Measurements from ENCODE around the gene AUNIP.

The AUNIP gene

DNA sequence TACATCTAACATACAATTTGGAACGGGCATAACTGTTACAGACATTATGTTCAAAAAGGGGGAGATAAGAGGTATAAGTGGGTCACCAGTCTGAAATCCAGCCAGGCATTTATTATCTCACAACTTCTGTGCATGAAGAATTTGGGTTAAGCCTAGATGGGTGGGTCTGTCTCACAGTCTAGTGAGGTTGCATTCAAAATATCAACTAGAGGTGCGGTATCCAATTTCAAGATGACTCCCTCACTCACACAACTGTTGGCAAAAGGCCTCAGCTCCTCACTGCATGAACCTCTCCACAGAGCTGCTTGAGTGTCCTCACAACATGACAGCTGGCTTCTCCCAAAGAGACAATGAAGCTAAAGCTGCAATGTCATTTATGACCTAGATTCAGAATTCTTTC, 4.7 kb downstream of the AUNIP start:
- H3K79me2 ChIP-seq (ENCODE audit: low read length) = peaks cover 23% of the 10 kb centered on the region

DNA sequence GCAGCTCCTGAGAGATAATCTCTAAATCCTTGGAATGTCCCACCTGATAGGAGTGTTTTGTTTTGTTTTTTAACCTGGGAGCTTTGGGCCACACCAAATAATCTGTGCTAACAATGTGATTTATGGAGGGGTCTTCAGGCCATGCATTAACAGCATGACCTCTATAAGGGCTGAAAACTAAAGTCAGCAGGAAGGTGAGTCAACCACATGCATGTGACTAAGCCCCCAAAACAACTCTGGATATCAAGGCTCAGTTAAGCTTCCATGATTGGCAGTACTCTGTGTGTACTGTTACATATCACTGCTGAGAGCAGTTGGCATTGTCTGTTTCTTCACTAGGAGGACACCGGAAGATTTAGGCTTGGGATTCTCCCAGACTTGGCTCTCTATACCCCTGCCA, 10.7 kb downstream of the AUNIP start:
- no peaks in the 10 kb centered on the region for H3K9me2 ChIP-seq (replicated peaks; ENCODE audit: insufficient read depth, low read length)
- no peak overlapping the region for H3K4me2 ChIP-seq (ENCODE audit: low read depth, low read length)
- H3K27ac ChIP-seq (ENCODE audit: low read length) = no peak overlapping the region
- H3F3A ChIP-seq (ENCODE audit: insufficient read depth, low read length) = no peaks in the 10 kb centered on the region
- no peaks in the 10 kb centered on the region for H3K9me3 ChIP-seq (replicated peaks; ENCODE audit: insufficient read depth, low read length)
- H4K20me1 ChIP-seq (ENCODE audit: insufficient read depth, low read length) = no peaks in the 10 kb centered on the region
- H2AFZ ChIP-seq (ENCODE audit: low read length) = no peak overlapping the region
- no peak for TF ChIP-seq EZH2 (optimal IDR thresholded peaks at IDR 0.05; ENCODE audit: low read depth, low read length)
- no peak for TF ChIP-seq EZH2phosphoT487 (IDR thresholded peaks at IDR 0.05; ENCODE audit: low read length)
- TF ChIP-seq, protein P1, sequence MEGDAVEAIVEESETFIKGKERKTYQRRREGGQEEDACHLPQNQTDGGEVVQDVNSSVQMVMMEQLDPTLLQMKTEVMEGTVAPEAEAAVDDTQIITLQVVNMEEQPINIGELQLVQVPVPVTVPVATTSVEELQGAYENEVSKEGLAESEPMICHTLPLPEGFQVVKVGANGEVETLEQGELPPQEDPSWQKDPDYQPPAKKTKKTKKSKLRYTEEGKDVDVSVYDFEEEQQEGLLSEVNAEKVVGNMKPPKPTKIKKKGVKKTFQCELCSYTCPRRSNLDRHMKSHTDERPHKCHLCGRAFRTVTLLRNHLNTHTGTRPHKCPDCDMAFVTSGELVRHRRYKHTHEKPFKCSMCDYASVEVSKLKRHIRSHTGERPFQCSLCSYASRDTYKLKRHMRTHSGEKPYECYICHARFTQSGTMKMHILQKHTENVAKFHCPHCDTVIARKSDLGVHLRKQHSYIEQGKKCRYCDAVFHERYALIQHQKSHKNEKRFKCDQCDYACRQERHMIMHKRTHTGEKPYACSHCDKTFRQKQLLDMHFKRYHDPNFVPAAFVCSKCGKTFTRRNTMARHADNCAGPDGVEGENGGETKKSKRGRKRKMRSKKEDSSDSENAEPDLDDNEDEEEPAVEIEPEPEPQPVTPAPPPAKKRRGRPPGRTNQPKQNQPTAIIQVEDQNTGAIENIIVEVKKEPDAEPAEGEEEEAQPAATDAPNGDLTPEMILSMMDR (IDR thresholded peaks at IDR 0.05; ENCODE audit: low read length) = no peak
- H3K79me2 ChIP-seq (ENCODE audit: low read length) = peaks cover 1% of the 10 kb centered on the region; the same call in 1 of the 2 replicates
- H3K4me3 ChIP-seq (ENCODE audit: low read length) = no peak overlapping the region
- no peak overlapping the region for H3K9ac ChIP-seq (ENCODE audit: low read length)
- H3K4me1 ChIP-seq (ENCODE audit: low read length) = no peaks in the 10 kb centered on the region
- DNase-seq = no peak
- H3K27me3 ChIP-seq (replicated peaks; ENCODE audit: insufficient read depth, low read length) = no peaks in the 10 kb centered on the region
- no peaks in the 10 kb centered on the region for H3K36me3 ChIP-seq (replicated peaks; ENCODE audit: insufficient read depth, low read length)

More for the DNA sequence above, 4.7 kb downstream of the AUNIP start:
- H3K9me3 ChIP-seq (replicated peaks; ENCODE audit: insufficient read depth, low read length) = no peaks in the 10 kb centered on the region
- no peaks in the 10 kb centered on the region for H4K20me1 ChIP-seq (ENCODE audit: insufficient read depth, low read length)
- H3K4me2 ChIP-seq (ENCODE audit: low read depth, low read length) = no peak overlapping the region
- H3K9ac ChIP-seq (ENCODE audit: low read length) = no peak overlapping the region
- no peaks in the 10 kb centered on the region for H3K36me3 ChIP-seq (replicated peaks; ENCODE audit: insufficient read depth, low read length)
- H3K4me3 ChIP-seq (ENCODE audit: low read length) = no peak overlapping the region
- TF ChIP-seq EZH2phosphoT487 (IDR thresholded peaks at IDR 0.05; ENCODE audit: low read length) (no peak), EZH2 (optimal IDR thresholded peaks at IDR 0.05; ENCODE audit: low read depth, low read length) (no peak)
- TF ChIP-seq, protein P1 (IDR thresholded peaks at IDR 0.05; ENCODE audit: low read length) = no peak
- peaks cover 6% of the 10 kb centered on the region for H3K4me1 ChIP-seq (ENCODE audit: low read length)
- H3F3A ChIP-seq (ENCODE audit: insufficient read depth, low read length) = no peaks in the 10 kb centered on the region; the same call in 1 of the 2 replicates
- H3K27me3 ChIP-seq (replicated peaks; ENCODE audit: insufficient read depth, low read length) = no peaks in the 10 kb centered on the region
- no peaks in the 10 kb centered on the region for H3K9me2 ChIP-seq (replicated peaks; ENCODE audit: insufficient read depth, low read length)
- H2AFZ ChIP-seq (ENCODE audit: low read length) = no peak overlapping the region
- no peak for DNase-seq
- H3K27ac ChIP-seq (ENCODE audit: low read length) = no peak overlapping the region

DNA sequence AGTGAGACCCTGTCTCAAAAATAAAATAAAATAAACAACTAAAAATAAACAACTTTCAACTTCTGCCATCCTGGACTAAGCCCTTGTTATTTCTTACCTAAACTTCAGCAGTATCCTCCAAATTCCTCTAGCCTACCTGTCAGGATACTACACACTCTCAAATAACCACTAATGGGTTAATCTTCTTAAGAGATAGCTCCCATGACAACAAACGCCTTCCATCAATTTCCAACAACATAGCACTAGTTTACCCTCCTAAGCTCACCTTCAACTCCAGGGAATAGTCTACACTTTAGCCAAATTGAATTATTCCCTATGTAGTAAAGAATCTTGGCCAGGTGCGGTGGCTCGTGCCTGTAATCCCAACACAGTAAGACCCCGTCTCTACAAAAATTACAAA, 11.3 kb downstream of the AUNIP start:
- H3F3A ChIP-seq (ENCODE audit: insufficient read depth, low read length) = no peaks in the 10 kb centered on the region
- no peaks in the 10 kb centered on the region for H3K27me3 ChIP-seq (replicated peaks; ENCODE audit: insufficient read depth, low read length)
- no peak overlapping the region for H3K4me2 ChIP-seq (ENCODE audit: low read depth, low read length)
- no peaks in the 10 kb centered on the region for H3K36me3 ChIP-seq (replicated peaks; ENCODE audit: insufficient read depth, low read length)
- no peaks in the 10 kb centered on the region for H3K4me1 ChIP-seq (ENCODE audit: low read length)
- H3K9me3 ChIP-seq (replicated peaks; ENCODE audit: insufficient read depth, low read length) = no peaks in the 10 kb centered on the region
- no peaks in the 10 kb centered on the region for H4K20me1 ChIP-seq (ENCODE audit: insufficient read depth, low read length)
- no peak overlapping the region for H3K9ac ChIP-seq (ENCODE audit: low read length)
- H3K27ac ChIP-seq (ENCODE audit: low read length) = no peak overlapping the region
- TF ChIP-seq, protein P1 (IDR thresholded peaks at IDR 0.05; ENCODE audit: low read length) = no peak
- TF ChIP-seq EZH2phosphoT487 (IDR thresholded peaks at IDR 0.05; ENCODE audit: low read length) (no peak), EZH2 (optimal IDR thresholded peaks at IDR 0.05; ENCODE audit: low read depth, low read length) (no peak)
- H3K4me3 ChIP-seq (ENCODE audit: low read length) = no peak overlapping the region
- DNase-seq = no peak
- no peak overlapping the region for H2AFZ ChIP-seq (ENCODE audit: low read length)
- H3K79me2 ChIP-seq (ENCODE audit: low read length) = no peaks in the 10 kb centered on the region
- no peaks in the 10 kb centered on the region for H3K9me2 ChIP-seq (replicated peaks; ENCODE audit: insufficient read depth, low read length)
